Stimulated activated CD8-positive, alpha-beta memory T cell treated with anti-CD3 and anti-CD28 coated beads, Interleukin-12 subunit alpha, Interleukin-12 subunit beta, amount 100 ng/mL, for 4 hours (primary cell): ENCODE measurements around the gene LUC7L3.
A peak's percentile ranks its signal among the peaks of the same experiment; 100 is the strongest.
"Not testable (repeated sequence)": the region's sequence is repeated elsewhere in the genome, so short reads cannot be mapped to it uniquely, and the experiment has no call there.

Source experiments
- DNase-seq: peaks from one replicate; pipeline ENCODE4 v3.0.0-alpha.2; 2020; ENCODE audit warnings: low read depth

Gene LUC7L3, protein sequence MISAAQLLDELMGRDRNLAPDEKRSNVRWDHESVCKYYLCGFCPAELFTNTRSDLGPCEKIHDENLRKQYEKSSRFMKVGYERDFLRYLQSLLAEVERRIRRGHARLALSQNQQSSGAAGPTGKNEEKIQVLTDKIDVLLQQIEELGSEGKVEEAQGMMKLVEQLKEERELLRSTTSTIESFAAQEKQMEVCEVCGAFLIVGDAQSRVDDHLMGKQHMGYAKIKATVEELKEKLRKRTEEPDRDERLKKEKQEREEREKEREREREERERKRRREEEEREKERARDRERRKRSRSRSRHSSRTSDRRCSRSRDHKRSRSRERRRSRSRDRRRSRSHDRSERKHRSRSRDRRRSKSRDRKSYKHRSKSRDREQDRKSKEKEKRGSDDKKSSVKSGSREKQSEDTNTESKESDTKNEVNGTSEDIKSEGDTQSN

GRCh38 chr17:50719144-50719923, at the start of gene LUC7L3:
Gene LUC7L3 (plus strand): TSS chr17:50719603. CDS start chr17:50719733, 130 bp downstream.
- DNase-seq: peak; percentile 90

GRCh38 chr17:50672071-50672470, 47.3 kb upstream of the LUC7L3 start:
- DNase-seq: no peak

GRCh38 chr17:50672831-50673551, 46.4 kb upstream of the LUC7L3 start:
- DNase-seq: no peak

GRCh38 chr17:50675190-50675589, 44.2 kb upstream of the LUC7L3 start:
- no peak for DNase-seq

- no peak for DNase-seq
Observed at GRCh38 chr17:50675627-50676026, 43.8 kb upstream of the LUC7L3 start.

GRCh38 chr17:50676065-50676975, 43.1 kb upstream of the LUC7L3 start:
- no peak for DNase-seq

- DNase-seq: no peak
Observed at GRCh38 chr17:50677851-50678375, 41.5 kb upstream of the LUC7L3 start.

DNA sequence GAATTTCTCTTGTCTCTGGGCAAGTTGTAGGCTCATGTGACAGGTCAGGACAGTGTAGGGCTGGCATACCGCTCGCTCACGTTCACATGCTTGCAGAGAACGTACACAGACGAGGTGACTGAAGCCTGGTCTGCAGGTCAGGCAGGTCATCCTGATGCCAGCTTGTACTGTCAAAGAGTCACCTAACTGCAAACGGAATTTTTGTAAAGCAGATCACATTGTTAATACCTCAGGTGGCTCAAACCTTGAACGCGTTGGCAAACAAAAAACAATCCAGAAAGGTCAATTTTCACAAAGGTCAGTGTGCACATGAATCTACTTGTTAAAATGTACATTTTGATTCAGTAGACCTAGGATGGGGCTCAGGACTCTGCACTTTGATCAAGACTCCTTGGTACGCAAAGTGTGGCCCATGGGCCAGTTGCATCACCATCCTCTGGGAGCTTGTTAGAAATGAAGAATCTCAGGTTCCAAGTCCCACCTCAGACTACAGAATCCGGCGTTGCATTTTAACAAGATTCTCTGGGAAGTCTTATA, 40.3 kb upstream of the LUC7L3 start:
- no peak for DNase-seq

GRCh38 chr17:50680126-50680525, 39.3 kb upstream of the LUC7L3 start:
- no peak for DNase-seq

DNA sequence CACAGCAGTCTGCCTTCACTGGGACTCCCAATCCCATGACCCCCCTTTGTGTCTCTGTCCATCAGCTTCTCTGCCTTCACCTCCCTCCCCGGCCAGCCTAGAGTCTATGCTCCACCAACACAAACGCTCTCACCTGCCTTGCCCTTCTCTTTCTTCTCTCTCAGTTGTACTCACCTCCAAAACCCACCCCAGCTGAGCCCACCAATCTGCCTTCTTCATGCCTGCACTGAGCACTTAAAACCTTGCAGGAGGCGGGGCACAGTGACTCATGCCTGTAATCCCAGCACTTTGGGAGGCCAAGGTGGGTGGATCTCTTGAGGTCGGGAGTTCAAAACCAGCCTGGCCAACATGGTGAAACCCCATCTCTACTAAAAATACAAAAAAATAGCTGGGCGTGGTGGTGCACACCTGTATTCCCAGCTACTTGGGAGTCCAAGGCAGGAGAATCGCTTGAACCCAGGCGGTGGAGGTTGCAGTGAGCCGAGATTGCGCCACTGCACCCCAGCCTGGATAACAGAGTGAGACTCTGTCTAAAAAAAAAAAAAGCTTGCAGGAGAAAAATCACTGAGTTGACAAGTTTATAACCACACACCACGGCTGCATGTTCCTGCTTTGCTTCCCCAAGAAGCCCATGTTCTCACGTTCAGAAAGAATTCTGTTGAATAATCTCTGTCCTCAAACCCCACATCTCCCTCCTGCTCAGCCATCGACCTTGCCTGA, 38.7 kb upstream of the LUC7L3 start:
- not testable (repeated sequence) for DNase-seq

DNA sequence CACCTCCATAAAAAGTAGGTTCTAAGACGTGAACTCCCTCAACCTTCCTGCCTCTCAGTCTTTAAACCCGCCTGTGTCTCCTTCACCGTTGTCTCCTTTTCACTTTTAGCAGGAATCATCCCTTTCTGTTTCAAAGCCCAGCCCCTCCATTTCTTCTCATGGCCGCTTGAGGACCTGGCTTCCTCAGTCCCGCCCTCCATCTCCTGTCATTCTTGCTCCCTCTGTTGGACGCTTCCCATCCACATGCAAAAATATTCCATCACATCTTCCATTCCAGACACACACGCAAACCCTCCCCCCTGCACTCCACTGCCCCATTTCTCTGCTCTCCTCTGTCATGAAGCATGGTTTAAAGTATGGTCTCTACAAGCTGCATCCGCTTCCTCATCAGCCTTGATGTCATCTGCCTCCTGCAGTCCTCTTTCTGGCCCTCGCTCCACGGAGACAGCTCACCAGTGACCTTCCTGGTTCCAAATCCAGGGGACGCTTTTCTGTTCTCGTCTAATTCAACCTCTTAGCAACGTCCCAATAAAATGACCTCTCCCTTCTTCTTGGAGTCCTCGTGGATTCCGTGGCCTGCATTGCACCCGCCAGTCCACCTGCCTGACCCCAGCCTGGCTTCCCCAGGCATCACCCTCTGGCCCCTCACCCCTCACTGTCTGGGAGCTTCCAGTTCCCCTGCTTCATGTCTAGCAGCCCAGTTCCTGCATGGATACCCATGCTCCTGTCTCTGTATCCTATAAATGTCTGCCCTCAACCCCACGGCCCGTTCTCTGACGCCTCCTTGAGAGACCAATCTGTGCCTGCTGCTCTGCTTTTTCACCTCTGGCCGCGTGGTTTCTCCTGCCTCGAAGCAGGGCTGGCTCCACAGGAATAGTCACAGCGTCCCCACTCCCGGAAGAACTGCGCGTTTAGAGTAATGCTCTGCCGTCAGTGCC, 37.9 kb upstream of the LUC7L3 start:
- DNase-seq: no peak

- no peak for DNase-seq
Observed at GRCh38 chr17:50682441-50682840, 37.0 kb upstream of the LUC7L3 start.

DNA sequence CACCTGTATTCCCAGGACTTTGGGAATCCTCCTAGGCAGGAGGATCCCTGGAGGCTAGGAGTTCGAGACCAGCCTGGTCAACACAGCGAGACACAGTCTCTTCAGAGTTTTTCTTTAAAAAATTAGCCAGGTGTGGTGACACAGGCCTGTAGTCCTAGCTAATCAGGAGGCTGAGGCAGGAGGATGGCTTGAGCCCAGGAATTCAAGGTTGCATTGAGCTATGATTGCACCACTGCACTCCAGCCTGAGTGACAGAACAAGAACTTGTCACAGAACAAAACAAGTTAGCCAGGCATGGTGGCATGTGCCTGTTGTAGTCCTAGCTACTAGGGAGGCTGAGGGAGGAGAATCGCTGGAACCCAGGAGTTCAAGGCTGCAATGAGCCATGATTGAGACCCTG, 36.5 kb upstream of the LUC7L3 start:
- no peak for DNase-seq

- no peak for DNase-seq
Observed at GRCh38 chr17:50683434-50684287, 35.7 kb upstream of the LUC7L3 start.

DNA sequence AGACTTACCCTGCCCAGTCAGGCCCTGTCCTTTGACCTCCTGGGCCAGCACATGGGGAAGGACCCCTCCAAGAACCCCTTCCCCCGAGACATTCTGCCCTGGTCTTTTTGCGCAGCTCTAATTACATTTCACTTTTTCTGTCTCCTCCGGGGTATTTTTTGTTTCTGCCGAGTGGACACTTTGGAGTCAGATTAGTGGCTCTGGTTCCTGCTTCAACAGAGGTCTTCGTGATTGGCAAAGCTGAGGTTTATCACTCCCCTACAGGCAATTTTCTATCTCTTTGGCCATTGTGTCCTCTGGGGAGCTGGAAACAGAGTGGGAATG, 35.2 kb upstream of the LUC7L3 start:
- no peak for DNase-seq

GRCh38 chr17:50684612-50685333, 34.6 kb upstream of the LUC7L3 start:
- no peak for DNase-seq

DNA sequence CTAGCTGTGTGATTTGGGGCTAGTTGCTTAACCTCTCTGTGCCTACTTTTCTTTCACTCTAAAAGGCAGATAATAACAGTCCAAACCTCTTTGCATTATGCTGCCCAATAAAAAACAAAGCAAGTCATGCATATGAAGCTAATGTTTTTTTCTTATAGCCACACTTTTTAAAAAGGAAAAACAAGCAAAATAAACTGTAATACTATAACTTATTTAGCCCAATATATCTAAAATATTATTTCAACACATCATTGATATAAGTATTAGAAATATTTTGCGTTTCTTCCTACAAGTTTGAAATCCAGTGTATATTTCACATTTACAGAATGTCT, 34.1 kb upstream of the LUC7L3 start:
- no peak for DNase-seq
